HG03460 (cell line): ENCODE measurements around the gene ADRA2B.
"Not testable (repeated sequence)": the region's sequence is repeated elsewhere in the genome, so short reads cannot be mapped to it uniquely, and the experiment has no call there.

ENCODE experiments used
- ATAC-seq: cut with Tn5 transposase; IDR thresholded peaks from one replicate; pipeline ENCODE4 v1.9.1; 2021; ENCODE audit not compliant: unreplicated experiment

The ADRA2B gene

DNA sequence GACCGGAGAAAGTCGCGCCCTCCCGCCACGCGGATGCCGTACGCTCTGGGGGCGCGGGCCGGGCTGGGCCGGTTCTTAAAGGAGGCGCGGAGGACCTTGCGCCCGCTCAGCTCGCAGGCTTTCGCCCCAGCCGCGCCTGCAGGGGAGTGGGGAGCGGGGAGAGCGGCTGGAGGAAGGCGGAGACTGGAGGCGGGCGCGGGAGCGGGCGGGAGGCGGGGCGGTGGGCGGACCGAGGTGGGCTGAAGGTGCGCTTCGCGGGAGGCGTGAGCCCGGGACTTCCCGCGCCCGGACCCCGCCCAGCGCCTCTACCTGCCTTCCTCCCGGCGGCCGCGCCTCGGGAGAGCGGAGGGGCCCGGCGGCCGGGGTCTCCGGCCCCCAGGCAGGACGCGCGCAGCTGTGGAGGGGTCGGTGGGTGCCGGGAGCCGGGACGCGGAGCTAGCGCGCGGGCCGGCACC, at the start of gene ADRA2B:
Gene ADRA2B, minus strand, starts transcription at position 148 of the 455 bp plus-strand sequence. CDS start 422 bp downstream, outside the sequence.
- ATAC-seq, result peak; percentile 24

DNA sequence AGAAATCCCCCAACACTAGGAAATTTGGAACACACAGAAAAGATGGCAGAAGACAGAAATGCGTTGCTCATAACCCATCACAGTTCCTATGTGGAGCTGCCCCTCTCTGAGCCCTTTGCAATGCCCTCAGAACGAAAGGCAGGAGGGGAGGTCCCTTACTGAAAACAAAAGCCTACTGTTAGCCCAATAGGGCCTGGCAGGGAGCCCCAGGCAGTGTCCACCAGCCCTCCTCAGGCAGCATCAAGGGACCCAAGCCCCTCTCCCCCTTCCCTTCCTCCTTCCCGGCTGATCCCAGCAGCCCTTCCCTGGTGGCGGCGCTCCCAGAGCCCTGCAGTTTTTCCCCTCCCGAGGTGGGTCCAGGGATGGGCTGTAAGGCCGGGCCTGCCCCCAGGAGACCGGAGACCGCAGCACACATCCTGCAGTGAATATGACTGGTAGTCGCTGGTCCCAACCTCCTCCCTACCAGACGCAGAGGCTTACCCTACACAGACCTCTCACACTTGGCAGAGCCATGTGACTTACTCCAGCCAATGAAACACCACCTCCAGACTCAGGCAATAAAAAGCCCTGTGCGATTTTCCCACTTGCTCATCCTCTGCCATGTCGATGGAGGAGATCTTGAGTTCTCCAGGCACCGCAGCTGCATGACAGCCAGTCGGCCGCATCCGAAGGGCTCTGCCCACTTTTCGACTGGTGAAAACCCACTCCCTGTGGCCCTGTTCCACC, 48.3 kb upstream of the ADRA2B start:
- peak; percentile 45 for ATAC-seq

DNA sequence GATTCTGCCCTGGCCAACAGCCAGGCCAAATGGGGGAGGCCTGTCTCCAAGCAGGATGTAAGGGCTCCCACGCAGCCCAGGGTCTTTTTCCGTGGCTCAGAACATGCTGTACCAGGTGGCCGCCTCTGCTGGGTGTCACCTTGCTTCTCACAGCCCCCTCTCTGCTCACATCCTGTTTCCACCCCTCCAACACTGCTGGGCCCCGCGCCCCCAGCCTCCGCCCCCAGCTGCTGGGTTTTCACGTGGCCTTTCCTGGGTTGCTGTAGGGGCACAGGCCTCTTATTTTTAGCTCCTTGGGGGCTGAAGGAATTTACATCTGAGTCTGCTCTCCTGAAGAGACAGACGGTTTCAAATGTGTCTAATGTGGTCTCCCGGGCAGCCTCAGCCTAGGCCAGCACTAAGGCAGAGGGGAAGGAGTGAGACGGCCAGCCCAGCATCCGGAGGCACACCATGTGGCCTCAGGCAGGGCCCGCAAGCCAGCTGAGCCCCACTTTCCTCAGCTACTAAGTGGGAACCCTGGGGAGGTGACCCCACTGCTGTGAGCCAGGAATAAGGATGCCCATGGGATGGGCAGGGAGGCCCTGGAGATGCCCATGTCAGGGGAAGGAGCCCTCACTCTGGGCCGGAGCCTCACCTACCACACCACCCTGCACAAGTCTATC, 47.5 kb upstream of the ADRA2B start:
- ATAC-seq, result peak; percentile 66

DNA sequence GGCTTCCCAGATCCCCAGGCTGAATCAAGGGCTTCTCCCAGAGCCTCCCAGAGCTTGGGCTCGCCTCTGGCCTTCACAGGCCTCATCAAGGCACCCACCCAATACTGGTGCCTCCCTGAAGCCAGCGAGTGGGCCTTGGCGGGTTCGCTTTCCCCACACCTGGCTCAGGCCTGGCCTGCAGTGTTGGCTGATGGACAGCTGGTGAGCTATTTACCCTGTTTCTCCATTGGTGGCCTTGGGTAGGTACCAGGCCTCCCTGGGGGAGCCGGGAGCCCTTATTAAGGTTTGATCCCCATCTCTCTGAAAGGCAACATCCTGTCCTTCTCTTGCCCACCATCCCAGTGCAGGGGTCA, 47.0 kb upstream of the ADRA2B start:
- ATAC-seq, result no peak

DNA sequence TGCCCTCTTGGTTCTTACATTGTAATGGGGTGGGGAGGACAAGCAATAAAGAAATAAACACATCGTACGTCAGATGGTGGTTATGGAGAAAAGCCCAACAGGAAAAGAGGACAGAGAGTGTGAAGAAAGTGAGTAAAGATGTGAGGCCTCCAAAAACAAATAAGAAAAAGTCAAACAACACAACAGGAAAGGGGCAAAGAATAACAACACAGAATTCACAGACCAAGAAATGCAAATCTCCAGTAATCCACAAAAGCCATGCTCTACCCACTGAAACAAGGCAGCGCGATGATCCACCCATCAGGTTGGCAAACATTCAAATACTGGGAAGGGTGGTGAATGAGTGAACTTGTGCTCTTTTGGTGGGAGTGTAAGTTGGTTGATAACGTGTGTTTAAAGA, 45.5 kb upstream of the ADRA2B start:
- ATAC-seq, result no peak

DNA sequence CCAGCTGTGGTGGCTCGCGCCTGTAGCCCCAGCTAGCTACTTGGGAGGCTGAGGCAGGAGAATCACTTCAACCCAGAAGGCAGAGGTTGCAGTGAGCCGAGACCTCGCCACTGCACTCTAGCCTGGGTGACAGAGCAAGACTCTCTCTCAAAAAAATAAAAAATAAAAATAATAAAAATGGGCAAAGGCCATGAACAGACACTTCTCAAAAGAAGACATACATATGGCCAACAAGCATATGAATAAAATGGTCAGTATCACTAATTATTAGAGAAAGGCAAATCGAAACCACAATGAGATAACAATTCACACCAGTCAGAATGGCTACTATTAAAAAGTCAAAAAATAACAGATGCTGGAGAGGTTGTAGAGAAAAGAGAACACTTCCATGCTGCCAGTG, 44.0 kb upstream of the ADRA2B start:
- ATAC-seq, result not testable (repeated sequence)

DNA sequence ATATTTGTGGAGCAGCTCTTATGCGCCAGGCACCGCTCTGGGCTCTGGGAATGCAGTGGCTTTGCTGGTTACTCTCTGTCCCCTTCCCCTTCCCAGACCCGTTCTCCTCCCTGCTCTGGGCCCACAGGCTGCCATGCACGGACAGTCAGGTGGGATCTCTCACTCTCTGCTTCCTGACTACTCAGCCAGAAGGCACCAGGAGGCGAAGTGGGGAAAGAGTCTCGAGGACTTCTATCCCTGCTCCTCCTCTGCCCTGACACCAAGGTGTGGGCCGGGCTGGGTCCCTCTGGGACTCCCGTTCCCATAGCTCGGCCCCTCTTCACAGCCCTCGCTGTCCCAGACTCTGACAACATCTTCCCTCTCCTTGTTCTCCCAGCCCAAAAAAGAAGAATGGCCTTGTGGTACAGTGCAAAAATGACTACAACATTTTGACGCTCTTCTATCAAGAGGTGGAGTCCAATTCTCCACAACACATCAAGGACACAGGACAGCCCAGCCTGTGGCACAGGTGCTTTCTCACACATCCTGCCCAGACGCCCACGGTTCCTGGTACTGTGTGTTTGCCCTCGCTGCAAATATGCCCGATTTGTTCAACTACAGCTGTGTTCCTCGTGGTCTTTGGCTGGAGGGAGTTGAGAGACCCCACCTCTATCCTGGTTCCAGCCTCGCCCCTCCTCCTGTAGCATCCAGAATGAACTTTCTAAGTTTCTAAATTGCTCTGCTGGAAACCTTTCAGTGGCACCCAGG, 42.9 kb upstream of the ADRA2B start:
- ATAC-seq, result no peak

DNA sequence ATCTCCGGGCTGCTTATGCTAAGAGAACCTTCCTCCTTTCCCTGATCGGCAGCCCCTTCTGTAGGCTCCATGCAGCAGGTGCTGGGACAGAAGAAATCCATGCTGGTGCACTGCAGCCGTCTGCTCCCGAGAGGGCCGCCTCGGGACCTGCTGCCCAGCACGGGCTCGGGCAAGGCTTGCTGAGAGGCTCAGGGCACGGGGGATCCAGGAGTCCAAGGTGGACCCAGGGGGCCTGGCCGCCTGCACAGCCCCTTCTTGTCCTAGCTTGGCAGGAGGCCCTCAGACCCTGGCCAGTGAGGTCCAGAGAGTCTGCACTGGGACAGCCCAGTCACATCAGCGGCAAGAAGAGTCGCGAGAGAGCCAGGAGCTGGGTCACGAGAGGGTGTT, 42.2 kb upstream of the ADRA2B start:
- ATAC-seq, result no peak

DNA sequence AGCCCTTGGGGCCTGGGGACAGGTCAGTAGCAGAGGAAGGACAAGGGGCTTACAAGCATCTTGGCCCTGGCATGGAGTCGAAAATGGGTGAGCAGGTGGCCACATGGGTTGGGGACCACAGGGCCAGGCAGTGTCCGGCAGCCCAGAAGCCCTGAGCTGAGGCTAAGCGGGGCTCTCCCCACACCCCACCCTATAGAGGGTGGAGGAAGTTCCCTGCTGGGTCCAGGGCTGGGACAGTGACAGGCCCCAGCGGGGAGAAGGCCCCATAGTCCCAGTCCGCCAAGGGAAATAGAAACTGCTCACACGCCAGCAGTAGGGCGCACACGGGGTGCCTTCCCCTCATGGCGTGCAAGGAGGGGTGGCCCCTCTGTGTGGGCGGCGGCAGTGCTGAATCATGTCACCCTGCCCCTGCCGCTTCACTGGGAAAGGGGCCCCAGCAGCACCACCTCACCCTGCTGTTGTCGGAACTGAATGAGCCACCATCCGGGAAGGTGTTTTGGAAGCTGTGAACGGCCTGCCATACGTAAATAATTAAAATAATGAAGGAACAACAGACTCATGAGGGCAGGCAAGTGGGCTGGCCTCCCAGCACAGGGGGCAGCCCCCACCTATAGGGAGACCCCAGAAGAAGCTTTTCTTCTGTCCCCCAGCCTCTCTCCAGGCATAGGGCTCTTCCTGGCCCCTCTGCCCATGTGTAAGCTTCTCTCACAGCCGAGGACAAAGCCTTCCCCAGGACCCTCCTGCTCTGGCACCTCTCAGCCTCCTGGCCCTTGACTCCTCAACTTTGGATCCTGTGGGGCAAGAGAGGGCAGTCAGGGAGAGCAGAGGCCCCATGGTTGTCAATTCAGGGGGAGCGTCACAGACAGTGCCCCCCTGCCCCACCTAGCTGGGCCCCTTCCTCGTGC, 41.5 kb upstream of the ADRA2B start:
- ATAC-seq, result peak; percentile 52

DNA sequence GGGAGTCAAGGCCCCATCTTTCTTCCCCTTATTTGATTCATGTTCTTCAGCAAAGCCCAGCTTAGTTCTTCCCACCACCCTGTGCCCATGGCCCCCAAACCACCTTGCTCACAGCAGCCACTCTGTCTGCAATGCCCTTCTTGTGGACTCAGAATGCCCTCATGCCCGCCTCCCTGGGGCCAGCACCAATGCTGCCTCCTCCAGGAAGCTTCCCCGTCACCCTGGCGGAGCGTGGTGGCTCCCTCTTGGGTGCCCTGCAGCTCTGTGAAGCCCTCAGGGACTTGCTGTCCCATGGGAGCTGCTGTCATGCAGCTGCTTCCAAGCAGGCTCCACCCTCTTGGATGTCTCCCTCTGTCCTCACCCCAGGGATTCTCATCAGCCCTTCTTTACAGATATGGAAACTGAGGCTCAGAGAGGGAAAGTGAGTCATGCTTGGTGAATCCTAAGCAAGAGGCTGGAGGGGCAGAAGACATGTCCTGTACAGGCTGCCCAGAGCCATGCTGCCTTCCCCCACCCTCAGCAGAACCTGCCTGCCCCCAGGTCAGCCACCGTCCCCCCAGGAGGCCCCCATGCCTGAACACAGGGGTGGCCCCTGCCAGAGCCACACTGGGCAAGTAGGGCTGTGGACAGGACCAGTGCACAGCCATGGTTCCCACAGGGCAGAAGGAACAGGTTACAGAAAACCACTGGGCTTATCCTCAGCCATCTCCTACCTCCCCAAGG, 40.7 kb upstream of the ADRA2B start:
- ATAC-seq, result peak; percentile 48

DNA sequence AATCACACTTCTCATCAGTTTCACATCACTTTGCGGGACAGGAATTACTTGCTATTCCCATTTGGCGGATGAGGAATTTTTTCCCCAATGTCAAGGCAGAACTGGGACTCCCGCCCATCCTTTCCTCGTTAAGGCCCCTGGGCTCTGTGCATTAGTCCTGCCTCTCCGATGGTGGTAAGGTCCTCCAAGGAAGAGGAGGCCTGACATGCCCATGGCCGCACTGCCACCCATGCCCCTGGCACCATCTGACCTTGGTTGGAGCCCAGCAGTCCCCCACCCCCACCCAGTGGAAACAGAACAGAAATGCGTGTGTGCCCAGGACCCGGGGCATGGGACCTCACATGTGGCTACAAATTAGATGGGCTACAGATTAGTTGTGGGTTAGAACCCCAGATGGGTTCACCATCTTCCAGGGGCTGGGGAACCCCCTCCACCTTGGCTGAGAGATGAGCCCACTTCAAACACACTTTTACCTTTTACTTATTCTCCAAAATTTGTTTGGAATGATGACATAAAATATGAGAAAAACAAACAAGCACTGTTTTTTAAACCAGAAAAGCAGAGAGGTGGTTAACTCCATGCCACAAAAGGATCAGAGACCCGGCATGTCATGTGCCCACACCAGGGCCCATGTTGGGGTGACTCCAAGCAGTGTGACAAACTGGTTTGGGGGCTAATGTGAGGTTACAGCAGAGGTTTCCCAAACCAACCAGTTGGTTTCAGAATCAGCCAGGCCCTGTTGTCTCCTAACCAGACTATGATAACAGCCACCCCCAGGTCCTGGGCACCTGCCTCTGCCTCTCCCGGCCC, 39.8 kb upstream of the ADRA2B start:
- ATAC-seq, result no peak

DNA sequence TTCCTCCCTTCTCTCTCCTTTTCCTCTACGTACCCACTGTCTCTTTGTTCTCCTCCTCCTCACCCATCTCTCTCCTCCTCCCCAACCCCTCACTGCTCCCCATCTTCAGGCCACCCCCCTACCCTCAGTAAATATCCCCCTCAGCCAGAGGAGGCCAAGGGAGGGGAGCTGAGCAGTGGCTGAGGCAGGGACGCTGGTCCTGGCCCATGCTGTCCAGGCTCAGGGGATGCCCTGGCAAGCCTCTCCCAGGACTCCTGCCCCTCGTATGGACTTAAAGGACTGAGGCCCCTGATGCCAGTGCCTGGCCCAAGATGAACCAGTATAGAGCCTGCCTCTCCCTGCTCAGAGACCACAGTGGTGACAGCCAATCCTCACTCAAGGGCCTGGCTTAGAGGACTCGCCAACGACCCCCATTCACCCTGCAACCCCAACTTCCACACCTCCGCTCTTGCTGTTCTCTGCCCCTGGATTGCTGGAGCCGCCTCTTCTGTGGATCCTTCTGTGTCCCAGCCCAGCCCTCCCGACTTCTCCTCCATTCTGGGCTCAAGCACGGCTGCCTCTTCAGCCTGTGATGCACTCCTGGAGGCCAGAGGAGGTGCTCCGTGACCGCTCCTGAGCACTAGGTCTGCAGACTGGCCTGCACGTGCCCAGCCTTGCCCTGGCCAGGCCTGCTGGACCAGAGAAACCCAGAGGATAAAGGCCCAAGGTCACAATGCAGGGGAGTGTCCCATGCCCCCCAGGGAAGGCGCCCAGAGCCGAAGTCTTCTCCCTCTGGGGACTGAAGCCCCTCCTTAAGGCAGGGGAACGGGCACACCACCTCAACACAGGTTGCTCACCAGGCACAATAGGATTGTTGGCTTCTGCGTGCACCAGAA, 38.4 kb upstream of the ADRA2B start:
- ATAC-seq, result no peak

DNA sequence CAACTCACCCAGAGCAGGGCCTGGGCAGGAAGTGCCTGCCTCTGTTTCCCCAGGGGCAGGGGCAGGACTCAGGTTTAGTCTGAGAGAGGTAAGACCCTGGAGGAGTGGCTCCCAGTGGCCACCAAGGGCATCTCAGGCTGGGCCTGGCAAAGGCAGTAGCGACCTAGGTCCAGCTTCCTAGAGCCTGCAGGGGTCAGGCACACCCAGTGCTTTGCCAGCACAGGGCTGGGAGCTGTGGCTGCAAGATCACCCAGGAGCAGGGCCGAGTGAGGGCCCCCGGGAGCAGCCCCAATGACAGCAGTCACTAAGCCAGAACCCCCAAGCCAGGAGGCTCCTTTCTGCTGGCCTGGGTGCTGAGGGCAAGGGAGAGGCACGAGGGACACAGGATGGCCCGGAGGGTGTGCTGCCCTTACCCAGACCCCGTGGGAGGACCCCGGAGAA, 37.6 kb upstream of the ADRA2B start:
- ATAC-seq, result no peak

DNA sequence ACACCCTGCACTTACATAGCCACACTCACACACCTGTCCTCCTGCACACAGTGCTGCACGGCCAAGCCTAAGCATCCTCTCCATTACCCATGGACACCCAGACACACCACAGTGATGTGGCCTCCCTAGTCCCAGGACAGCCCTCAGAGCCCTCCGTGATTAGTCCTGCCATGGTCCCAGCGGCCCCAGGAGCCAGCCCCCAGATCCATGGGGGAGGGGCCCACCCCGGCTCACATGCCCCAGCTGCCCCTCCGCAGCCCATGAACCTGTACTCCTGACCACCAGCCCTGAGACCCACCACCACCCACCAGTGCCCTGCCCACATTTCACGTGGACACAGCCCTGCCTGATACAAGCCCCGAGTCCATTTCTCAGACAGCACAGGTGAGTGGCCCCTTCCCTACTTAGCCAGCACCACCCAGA, 36.9 kb upstream of the ADRA2B start:
- ATAC-seq, result no peak

DNA sequence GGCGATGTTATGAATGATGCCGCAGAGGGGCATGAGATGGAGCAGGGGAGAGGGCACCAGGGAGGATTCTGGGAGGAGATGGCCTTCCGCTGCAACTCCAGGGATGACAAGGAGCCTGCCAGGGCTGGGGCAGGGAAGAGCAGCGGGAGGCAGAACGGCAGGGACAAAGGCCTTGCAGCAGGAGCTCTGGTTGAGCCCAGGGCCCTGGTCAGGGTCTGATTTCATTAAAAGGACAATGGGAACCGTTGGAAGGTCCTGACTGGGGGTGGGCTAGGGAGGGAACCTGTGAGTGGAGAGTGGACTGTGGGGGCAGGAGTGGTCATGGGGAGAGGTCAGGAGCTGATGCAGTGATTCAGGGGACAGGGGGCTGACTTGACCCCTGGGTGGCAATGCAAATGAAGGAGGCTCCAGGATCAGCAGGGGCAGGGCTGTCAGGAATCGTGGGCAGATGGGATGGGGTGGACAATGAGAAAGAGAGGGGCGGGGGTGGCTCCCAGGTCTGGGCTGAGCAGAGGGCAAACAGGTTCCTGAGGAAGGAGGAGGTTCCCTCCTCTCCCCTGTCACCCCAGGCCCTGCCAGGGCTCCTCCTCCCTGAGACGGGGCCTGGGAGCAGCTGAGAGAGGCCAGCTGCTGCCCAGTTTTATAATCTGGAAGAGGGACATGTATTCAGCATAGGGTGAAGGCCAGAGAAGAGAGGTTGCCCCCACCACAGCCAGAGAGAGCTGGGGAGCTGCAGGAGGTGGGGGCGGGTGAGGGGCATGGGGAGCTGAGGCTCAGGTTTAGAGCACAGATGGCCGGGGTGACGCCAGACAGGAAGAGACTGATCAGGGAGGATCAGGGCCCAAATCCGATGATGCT, 36.2 kb upstream of the ADRA2B start:
- ATAC-seq, result no peak

DNA sequence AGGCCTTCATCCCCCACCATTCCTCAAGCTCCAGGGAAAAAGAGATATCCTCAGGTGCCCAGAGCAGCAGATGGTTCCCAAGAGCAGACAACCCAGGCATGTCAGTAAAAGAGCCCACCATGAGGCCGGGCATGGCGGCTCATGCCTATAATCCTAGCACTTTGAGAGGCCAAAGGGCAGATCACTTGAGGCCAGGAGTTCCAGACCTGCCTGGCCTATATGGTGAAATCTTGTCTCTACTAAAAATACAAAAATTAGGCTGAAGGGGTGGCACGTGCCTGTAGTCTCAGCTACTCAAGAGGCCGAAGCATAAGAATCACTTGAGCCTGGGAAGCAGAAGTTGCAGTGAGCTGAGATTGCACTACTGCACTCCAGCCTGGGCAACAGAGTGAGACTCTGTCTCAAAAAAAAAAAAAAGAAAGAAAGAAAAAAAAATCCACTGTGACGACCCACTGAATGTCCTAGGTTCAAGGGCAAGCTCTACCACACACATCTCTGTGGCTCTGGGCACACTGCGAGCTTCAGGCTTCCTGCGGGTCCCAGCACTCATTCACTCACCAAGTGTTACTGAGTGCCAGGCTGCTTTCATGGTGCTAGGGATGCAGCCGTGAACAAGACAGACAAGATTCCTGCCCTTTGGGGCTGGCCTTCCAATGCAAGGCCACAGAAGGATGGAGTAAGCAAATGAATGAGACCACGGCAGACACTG, 35.4 kb upstream of the ADRA2B start:
- no peak for ATAC-seq
